GM19238 (cell line): ENCODE results near the gene ZNF516.

Experiments used
- DNase-seq: peaks from one replicate; pipeline ENCODE4 v3.0.0; 2011; ENCODE audit warnings: low spot score; ENCODE audit not compliant: insufficient read length

The ZNF516 gene

GRCh38 chr18:76443519-76444445 is 51.3 kb downstream of the ZNF516 start:
- DNase-seq, result no peak

DNA sequence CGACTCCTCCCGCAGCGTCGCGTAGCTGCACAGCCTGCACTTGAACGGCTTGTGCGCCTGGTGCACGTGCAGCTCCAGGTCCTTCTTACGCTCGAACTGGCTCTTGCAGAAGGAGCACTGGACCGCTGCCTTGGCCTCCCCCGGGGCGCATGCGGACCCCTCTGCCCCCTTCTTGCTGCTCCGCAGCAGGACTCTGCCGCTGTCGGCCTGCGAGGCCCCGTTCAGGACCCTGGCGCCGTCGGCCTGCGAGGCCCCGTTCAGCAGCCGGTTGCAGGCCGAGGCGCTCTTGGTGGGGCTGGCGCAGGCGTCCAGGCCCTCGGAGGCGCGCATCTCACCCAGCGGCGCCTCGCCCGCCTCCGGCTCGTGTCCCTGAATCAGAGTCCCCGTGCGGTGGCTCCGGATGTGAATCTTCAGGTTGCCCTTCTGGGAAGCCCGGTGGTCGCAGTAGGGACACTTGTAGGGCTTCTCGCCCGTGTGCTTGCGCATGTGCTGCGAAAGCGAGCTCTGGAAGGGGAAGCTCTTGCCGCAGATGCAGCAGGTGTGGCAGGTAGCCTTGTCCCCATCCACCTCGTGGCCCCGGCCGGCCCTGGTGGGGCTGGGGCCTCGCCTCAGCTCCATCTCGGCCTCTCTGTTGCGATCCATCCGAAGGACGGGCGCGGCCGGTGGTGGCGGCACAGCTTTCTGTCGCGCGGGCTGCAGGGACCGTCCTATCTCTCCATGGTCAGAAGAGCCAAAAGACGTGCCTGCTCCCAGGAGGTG is 52.5 kb downstream of the ZNF516 start:
- no peak for DNase-seq

GRCh38 chr18:76441668-76442412 is 53.2 kb downstream of the ZNF516 start:
- no peak for DNase-seq

GRCh38 chr18:76441002-76441667 is 53.9 kb downstream of the ZNF516 start:
- no peak for DNase-seq

DNA sequence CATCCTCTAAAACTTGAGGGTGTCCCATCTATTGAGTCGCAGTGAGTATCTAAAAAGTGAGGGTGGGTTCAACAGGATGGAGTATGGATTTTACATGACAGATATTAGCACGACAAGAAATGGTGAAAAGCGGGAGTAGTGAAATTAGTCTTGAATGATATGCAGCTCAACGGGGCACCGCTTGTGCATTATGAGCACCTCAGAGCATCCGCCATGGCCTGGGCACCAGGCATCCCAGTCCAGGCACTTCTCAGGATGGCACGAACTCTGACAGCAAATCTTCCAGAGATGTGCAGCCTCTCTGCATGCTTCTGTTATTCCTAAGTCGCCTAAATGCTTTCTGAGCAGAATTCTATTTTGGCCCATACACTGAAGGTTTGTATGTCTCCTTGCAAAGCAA is 57.1 kb downstream of the ZNF516 start:
- no peak for DNase-seq

GRCh38 chr18:76437011-76437410 is 58.0 kb downstream of the ZNF516 start:
- no peak for DNase-seq

DNA sequence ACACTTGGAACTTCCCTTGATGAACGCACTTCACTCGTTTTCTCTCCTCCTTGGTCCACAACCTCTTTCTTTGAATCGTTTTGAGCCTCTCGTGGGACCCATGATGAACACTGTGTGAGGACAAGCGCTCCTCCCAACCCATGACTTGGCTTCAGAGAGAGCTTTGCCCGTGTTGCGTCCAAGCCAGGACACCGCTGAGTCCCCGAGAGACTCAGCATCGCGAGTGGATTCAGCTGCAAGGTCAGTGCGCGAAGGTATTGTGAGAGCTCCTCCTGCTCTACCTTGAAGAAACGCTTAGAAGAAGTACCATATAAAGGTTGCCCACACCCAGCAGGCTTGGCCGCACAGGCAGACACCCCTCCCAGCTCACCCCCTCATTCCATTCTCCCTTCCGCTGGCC is 58.7 kb downstream of the ZNF516 start:
- no peak for DNase-seq

DNA sequence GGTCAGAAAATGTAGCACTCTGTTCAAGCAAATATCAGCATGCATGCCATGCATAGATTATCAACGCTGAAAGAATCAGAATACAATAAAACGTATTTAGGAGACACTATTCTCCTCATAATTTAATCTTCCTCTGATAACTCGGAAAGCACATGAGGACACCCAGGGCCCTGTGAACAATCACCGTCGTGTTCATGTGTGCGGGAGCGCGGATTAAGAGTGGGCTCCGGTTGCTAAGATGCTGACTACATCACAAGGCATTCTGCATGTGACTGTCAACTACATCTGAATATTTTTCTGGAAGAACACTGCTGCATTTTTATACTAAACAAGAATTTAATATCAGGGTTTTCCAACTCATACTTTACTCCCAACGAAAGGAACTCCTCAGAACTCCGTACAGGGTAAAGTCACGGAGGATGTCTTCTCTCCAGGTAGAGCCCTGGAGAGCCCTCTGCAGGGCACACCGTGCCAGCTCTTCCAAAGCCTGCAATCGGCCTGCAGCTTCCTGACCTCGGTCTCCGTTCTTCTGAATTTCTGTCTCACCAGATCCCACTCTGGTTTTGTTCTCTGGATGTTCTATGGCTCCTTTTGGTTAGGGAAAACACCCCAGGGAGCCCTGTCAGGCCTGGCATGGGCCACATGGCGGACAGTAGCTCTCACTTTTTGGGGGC is 59.6 kb downstream of the ZNF516 start:
- DNase-seq, result no peak

GRCh38 chr18:76434452-76434851 is 60.6 kb downstream of the ZNF516 start:
- no peak for DNase-seq

DNA sequence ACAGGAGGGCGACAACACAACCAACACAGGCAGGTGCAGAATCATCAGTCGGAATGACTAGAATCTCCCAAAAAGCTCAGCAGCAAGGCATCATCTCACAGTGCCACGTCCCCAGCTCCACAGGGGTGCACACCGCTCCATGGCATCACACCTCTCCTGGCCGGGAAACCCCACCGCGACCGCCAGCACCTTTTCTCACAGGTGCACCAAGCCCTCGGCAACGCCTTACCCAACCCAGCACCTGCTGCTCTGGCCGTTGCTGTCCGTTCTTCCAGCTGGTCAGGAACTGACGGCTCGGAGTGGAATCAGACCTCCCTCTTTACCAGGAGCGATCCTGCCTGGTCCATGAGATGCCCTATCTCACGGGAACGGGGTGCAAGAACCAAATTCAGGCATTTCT is 61.3 kb downstream of the ZNF516 start:
- DNase-seq, result no peak

DNA sequence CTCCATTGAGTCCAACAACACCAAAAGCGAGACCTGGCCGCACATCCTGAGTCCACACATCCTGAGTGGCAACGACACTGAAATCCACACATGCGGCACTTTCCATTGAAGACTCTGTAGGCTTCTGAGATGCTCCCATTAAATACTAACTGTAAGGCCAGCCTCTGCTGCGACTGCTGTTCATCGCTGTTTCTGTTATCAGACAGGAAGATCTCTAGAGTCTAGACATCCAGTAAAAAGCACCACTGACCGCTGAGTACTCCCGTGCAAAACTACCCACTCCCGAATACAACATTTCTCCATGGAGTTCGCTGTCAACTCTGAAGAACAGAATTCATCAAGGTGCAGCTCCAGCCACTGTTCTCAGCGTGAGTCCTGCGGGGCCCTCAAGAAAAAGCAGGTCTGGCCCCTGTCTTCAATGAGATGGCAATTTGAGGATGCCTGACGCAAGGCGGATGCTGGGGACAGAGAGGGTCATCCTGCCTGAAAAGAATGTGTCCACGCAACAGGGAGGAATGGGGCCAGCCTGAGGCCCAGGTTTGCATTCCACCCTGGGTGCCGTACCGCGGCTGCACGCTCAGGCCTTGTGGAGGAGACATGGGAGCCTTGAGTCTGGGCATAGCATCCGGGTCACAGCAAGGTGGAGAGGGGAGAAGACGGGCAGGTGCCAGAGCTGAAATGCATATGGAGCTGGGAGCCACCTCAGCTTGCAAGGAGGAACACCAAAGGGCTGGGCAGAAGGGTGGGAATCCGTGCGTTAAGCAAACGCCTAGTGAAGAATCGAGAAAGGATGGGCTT is 61.9 kb downstream of the ZNF516 start:
- DNase-seq, result no peak

DNA sequence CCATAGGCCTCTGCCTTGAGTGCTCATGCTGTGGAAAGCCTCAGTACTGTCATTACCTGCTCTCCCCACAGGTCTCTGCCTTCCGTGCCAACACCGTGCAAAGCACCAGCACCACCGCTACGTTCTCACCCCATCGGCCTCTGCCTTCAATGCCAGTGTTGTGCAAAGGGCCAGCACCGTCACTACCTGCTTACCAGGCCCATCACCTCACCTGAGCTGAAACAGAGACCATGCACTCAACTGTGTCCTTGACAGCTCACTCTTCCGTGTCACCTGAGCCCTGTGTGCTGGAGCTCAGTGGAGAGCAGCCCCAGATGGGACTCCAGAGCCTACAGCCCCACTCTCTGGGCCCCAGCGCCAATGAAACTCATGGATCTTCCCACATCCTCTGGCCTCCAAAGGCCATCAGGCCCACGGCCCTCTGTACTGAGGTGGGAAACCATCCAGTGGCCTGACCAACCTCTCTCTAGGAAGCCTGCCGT is 62.7 kb downstream of the ZNF516 start:
- DNase-seq, result no peak

GRCh38 chr18:76431437-76432273 is 63.4 kb downstream of the ZNF516 start:
- no peak for DNase-seq

- DNase-seq, result no peak
Measured at GRCh38 chr18:76430636-76431035, 64.4 kb downstream of the ZNF516 start.

- no peak for DNase-seq
Measured at GRCh38 chr18:76429262-76430126, 65.5 kb downstream of the ZNF516 start.

DNA sequence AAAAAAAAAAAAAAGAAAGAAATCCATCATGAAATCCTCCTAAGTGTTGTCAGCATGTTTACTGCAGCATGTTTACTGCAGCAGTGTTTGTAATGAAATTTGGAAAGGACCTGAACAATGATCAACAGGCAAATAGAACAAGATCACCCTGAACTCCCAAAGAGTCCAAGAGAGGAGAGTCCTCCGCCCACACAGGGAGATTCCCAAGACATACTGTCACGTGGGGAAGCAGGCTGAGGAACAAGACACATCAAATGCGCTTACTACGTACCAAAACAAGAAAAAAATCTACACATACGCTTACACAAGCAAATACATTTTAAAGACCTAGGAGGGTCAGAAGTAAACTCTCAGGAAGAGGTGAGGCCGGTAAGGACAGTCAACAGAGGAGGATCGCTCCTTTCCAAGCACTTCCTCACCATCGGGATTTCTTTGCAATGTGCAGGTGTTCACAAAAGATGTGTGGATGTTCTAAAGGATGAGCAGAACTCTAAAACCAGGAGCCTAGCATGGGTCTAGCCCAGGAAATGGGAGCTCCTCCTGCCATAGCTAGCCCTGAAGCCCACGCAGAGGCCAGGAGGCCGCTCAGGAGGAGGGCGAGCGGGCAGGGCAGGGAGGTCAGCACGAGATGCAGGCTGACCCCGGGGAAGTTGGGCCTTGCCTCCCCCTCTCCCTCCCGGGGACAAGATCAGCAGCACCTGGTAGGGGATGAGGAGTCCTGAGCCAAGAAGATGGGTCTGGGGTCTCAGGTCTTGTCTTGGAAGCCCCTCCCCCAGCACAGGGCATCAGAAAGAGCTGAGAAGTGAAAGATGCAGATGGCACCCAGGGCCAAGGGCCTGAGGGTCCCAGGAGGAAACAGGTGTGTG is 66.4 kb downstream of the ZNF516 start:
- DNase-seq, result no peak

DNA sequence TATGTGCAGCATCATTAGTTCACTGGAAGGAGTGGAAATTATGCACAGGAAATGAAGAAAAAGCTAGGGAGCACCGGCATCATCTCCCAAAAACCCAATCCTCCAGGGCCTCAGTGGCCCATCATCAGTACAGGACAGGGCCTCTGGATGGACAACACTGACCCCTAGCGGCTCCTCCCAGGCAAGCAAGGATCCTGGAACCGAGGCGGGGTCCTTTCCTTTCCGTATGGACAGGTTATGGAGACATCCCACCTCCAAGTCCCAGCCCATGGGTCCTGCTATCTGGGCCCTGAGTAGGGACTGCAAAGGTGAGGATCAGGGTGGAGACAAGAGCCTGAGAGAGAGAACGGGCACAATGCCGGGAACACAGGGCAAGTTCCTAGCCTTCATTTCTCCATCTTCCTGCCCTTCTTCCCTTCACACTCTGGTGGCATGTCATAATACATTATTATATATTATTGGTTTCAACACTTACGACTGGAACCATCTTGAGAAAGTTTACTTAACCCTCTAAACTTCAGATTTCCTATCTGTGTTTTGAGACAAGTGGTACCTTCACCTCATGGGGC is 68.2 kb downstream of the ZNF516 start:
- no peak for DNase-seq
